GM12873 (cell line): ENCODE data around the gene MLF2.

ENCODE experiments used
- TF ChIP-seq, protein P1 (sequence below): IDR thresholded peaks from 2 replicates; pipeline ENCODE4 v1.5.1; 2012; ENCODE audit warnings: low read depth, mild to moderate bottlenecking, moderate library complexity, low read length, control low read depth; ENCODE audit not compliant: insufficient read depth; ENCODE audit errors: missing control alignments

Gene MLF2

DNA sequence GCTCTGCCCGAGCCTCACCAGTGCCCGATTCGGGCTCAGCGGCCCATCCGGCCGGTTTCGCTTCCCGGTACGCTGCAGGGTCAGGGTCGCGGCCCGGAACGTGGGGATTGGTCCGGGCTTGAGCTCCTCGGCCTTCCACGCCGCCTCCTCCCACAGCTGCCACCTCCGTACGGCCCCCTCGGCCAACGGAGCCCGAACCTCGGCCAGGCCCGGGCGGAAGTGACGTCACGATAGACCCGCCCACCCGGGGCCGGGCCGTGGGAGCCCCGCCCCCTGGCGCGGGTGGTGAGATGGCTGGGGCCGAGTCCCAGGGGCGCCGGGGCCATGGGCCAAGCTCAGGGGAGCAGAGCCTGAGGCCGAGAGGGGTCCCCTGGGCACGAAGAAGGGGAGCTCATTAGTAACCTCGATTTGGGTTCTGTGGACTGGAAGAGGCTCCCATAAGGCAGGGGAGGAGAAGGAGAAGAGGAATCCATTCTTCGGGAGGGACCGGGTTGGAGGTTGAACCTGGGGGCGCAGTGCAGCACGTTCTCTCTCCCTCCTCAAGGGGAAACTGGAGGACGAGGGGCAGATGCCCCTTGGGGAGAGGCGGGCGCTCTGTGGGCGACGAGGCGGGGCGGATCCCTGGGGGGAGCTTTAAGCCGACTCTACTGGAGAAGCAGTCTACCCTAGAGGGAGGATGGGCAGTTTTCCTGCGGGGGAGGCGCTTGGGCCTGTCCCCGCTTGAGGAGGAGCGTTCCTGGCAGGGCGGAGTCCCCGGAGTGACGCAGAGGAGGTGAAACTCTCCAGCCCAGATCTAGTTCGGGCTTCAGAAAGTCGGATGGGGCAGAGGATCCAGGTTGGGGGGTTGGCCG is at the start of gene MLF2:
MLF2 (minus strand) TSS at position 221 of the 851 bp plus-strand sequence. CDS start 807 bp downstream, outside the sequence.
- TF ChIP-seq, protein P1, sequence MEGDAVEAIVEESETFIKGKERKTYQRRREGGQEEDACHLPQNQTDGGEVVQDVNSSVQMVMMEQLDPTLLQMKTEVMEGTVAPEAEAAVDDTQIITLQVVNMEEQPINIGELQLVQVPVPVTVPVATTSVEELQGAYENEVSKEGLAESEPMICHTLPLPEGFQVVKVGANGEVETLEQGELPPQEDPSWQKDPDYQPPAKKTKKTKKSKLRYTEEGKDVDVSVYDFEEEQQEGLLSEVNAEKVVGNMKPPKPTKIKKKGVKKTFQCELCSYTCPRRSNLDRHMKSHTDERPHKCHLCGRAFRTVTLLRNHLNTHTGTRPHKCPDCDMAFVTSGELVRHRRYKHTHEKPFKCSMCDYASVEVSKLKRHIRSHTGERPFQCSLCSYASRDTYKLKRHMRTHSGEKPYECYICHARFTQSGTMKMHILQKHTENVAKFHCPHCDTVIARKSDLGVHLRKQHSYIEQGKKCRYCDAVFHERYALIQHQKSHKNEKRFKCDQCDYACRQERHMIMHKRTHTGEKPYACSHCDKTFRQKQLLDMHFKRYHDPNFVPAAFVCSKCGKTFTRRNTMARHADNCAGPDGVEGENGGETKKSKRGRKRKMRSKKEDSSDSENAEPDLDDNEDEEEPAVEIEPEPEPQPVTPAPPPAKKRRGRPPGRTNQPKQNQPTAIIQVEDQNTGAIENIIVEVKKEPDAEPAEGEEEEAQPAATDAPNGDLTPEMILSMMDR, result no peak

- TF ChIP-seq, protein P1, result no peak
These were observed 46.2 kb upstream of the MLF2 start for GRCh38 chr12:6799147-6799546.

- TF ChIP-seq, protein P1, result no peak
These were observed 43.6 kb upstream of the MLF2 start for GRCh38 chr12:6796576-6796975.

DNA sequence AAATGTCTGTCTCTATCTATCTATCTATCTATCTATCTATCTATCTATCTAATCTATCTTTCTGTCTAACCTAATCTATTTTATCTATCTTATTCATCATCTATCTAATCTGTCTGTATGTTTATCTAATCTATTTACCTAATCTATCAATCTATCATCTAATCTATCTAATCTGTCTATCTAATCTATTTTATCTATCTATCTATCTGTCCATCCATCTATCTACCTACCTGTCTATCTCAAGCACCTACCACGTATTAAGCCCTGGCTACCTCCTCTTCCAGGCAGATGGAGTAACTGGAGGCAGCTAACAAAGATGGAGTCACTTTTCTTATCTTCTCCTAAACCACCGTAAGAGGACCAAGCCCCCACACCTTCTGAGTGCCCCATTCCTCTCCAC is 42.1 kb upstream of the MLF2 start:
- TF ChIP-seq, protein P1, result no peak

- TF ChIP-seq, protein P1, result no peak
These were observed 39.7 kb upstream of the MLF2 start for GRCh38 chr12:6792522-6793201.

DNA sequence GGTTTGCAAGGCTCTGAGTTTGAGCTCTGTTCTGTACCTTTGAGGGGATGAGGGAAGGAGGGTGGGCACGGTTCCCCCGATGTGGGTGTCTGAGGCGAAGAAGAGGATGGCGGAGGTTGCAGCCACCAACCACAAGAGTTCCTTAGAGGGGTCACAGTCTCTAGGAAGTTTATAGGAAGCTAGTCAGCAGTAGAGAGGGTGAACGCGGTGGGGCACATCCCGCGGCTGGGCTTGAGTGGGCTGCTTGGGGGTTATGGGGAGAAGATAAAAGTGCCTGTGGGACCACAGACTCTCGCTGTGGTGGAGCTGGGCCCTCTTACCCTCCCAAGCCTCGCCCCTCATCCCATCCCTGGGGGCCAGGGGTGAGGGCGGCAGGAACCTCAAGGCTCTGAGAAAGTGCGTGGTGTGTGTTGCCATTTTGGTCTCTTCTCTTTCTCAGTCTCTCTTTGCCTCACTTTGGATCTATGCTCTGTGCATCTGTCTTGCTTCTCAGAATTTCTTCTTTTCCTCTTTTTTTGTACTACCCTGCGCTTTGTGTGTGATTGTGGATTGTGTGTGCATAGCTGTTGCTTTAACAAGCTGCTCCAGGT is 39.1 kb upstream of the MLF2 start:
- TF ChIP-seq, protein P1, result no peak

- TF ChIP-seq, protein P1, result no peak
These were observed 37.7 kb upstream of the MLF2 start for GRCh38 chr12:6790496-6791150.
